Body of pancreas (tissue), 4 donors: ENCODE measurements around the gene GPRC5A. TPM values are rescaled to one million over a fixed set of nuclear protein-coding genes. Genes with fewer than 3 reads are reported as not detected.

ENCODE experiments used
- ATAC-seq: fragments of 150-250 bp; one replicate; pipeline ENCODE4 v1.9.1; 2016
- DNase-seq, 4 donors: peaks; one replicate each; pipeline ENCODE4 v3.0.0-alpha.2; 2019
- H3K27ac ChIP-seq, 4 donors: fragments of 200-600 bp; sonication (generic); 1 replicate in 3 of 4; 2 replicates in 1 of 4; pipeline versions ENCODE4 v1.5.1 to v1.6.1; 2016 to 2019; ENCODE audit warnings: mild to moderate bottlenecking in 1 of 4, mixed read lengths in 1 of 4, moderate library complexity in 1 of 4
- H3K27me3 ChIP-seq, 2 donors: fragments of 200-600 bp; sonication (generic); one replicate each; pipeline ENCODE4 v1.6.0; 2016; ENCODE audit warnings: mild to moderate bottlenecking in 1 of 2
- H3K36me3 ChIP-seq, 2 donors: fragments of 200-600 bp; sonication (generic); replicated peaks in 1 of 2; 2 replicates each; pipeline ENCODE4 v1.5.1; 2016; ENCODE audit warnings: low read depth in 2 of 2; ENCODE audit not compliant: insufficient read depth in 1 of 2
- H3K4me1 ChIP-seq: fragments of 200-600 bp; sonication (generic); one replicate; pipeline ENCODE4 v1.6.0; 2016
- H3K4me3 ChIP-seq, 2 donors: fragments of 200-600 bp; sonication (generic); 1 replicate in 1 of 2; 2 replicates in 1 of 2; pipeline ENCODE4 v1.5.1; 2016 to 2019
- H3K9me3 ChIP-seq, 3 donors: fragments of 200-600 bp; sonication (generic); 1 replicate in 2 of 3; 2 replicates in 1 of 3; pipeline ENCODE4 v1.5.1; 2016
- POLR2A ChIP-seq, 3 donors: fragments of 450-650 bp; IDR thresholded peaks; one replicate each; pipeline ENCODE4 v1.6.1; 2016; ENCODE audit warnings: antibody characterized with exemption in 3 of 3, mild to moderate bottlenecking in 2 of 3
- WGBS, 2 donors: methylation state at CpG; one replicate each; pipeline ENCODE4 v1.1.5; 2017; 5-methylcytosine and 5-hydroxymethylcytosine counted together
- intact Hi-C: fragments of 100-400 bp; cut with DNase I; formaldehyde crosslinking; loops from one replicate; pipeline ENCODE4 v1.15.1; 2023
- total RNA-seq, 2 donors: library from RNA; depleted of rRNA; stranded (reverse); fragments of >200 nt; gene quantifications; one replicate each; pipeline ENCODE4 v1.1.0, GENCODE V29; 2016
- TF ChIP-seq, protein P1 (sequence below), 7 experiments: fragments of 450-650 bp in 4 of 7; fragments of 200-600 bp in 3 of 7; sonication (generic) in 3 of 7; IDR thresholded peaks; one replicate each; pipeline ENCODE4 v1.5.1; 2016 to 2019; ENCODE audit warnings: antibody characterized with exemption in 7 of 7

GPRC5A gene
- total RNA-seq, 2 donors from 2014 or later, result 1.6 to 6.5 TPM

DNA sequence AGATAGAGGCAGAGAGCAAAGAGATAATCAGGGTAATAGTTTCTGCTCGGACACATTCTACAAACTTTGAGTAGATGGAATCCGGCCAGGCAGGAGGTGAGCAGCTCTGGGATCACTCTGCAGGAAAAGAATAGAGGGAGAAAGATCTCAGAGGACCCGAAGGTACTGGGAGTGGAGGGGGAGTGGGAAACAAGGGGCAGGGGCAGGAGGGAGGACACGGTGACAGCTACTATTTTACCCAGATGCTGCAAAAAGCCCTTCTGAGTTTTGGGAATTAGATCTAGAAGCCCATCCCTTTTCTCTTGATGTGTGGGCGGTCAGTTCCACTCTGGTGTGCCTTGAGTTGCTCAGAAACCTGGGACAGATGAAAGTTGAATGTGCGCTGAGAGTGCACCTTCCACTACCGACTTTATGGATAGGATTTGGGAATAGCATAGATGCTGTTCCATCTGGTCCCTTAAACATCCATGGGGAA, 556 bp downstream of the GPRC5A start:
- Histone ChIP-seq H3K27ac (peak overlapping the region in 2 of 4 donors; percentile 82 to 91), H3K4me3 (no peak overlapping the region), H3K4me1 (peaks cover 23% of the 10 kb centered on the region), H3K9me3 (no peaks in the 10 kb centered on the region), H3K36me3 (no peaks in the 10 kb centered on the region), H3K27me3 (no peaks in the 10 kb centered on the region)
- ATAC-seq, result no peak
- intact Hi-C loops, result no loop called here
- TF ChIP-seq, protein P1, sequence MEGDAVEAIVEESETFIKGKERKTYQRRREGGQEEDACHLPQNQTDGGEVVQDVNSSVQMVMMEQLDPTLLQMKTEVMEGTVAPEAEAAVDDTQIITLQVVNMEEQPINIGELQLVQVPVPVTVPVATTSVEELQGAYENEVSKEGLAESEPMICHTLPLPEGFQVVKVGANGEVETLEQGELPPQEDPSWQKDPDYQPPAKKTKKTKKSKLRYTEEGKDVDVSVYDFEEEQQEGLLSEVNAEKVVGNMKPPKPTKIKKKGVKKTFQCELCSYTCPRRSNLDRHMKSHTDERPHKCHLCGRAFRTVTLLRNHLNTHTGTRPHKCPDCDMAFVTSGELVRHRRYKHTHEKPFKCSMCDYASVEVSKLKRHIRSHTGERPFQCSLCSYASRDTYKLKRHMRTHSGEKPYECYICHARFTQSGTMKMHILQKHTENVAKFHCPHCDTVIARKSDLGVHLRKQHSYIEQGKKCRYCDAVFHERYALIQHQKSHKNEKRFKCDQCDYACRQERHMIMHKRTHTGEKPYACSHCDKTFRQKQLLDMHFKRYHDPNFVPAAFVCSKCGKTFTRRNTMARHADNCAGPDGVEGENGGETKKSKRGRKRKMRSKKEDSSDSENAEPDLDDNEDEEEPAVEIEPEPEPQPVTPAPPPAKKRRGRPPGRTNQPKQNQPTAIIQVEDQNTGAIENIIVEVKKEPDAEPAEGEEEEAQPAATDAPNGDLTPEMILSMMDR (IDR thresholded peaks at IDR 0.05), result no peak
- no peak for TF ChIP-seq POLR2A (IDR thresholded peaks at IDR 0.05)
- 32 to 44% methylated on average over 7 of the region's 7 CpGs for WGBS, 2 donors
- DNase-seq, result no peak

DNA sequence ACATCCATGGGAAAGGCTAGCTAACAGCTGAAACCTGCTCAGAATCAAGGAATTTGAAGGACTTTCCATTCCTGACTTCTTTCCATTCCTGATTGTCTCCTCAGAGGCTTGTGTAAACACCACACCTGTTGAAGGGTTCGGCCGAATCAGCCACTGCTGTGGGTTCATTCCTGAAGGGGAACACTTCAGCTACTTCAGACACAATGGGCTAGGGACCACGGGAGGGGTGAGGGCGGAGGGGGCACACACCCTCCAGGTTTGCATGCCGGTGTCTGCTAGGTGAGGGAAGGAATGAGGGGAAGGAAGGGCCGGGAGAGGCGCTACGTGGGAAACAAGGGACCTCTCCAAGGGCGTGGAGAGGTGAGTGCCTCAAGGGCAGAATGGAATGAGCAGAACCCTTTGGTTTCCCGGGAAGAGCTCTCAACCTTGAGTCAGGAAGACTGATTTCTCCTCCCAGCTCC, 1.3 kb downstream of the GPRC5A start:
- TF ChIP-seq, protein P1 (IDR thresholded peaks at IDR 0.05), result no peak
- no peak for TF ChIP-seq POLR2A (IDR thresholded peaks at IDR 0.05)
- H3K4me3 ChIP-seq, result no peak overlapping the region
- no peaks in the 10 kb centered on the region for H3K36me3 ChIP-seq
- no peaks in the 10 kb centered on the region for H3K27me3 ChIP-seq
- ATAC-seq, result no peak
- 51 to 61% methylated on average over 10 of the region's 10 CpGs for WGBS, 2 donors
- intact Hi-C loops, result no loop called here
- no peak overlapping the region for H3K27ac ChIP-seq
- H3K9me3 ChIP-seq, result no peaks in the 10 kb centered on the region
- DNase-seq, result no peak
- H3K4me1 ChIP-seq, result peaks cover 23% of the 10 kb centered on the region

DNA sequence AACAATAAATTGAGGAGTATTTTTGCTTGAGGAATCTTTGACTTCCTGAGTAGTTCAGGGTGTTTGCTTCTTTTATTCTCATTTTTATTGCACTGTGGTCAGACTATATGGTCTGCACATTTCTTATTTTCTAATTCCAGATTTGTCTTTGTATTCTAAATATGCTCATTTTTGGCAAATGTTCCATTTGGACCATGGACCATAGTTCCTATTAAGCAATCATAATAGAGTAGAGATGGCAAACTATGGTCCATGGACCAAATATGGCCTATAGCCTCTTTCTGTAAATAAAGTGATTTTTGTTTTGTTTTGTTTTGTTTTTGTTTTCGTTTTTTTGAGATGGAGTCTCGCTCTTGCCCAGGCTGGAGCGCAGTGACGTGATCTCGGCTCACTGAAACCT, 2.1 kb downstream of the GPRC5A start:
- no peaks in the 10 kb centered on the region for H3K9me3 ChIP-seq
- WGBS, 2 donors, result 91 to 95% methylated on average over 5 of the region's 5 CpGs
- H3K4me3 ChIP-seq, result no peak overlapping the region
- no peaks in the 10 kb centered on the region for H3K36me3 ChIP-seq
- no peaks in the 10 kb centered on the region for H3K27me3 ChIP-seq
- TF ChIP-seq POLR2A (IDR thresholded peaks at IDR 0.05), result no peak
- TF ChIP-seq, protein P1 (IDR thresholded peaks at IDR 0.05), result no peak
- intact Hi-C loops, result no loop called here
- ATAC-seq, result no peak
- H3K4me1 ChIP-seq, result peaks cover 23% of the 10 kb centered on the region
- H3K27ac ChIP-seq, result no peak overlapping the region
- no peak for DNase-seq

DNA sequence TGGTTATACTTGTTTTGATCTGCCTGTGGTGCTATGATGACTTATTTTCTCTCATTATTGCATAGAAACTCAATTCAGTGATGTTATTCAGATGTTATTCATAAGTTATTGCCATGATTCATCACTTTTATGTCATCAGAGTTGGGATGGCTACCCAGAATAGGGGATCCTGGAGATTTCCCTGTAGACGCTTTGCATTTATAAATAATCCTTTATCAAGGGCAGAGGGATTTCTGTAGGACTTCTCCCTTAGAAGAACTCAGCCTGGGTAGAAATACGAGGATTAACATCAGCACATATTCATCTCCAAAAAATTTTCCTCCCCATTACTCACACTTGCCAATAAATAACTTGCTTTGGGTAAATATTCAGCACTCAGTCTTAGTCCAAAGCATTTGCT, 4.9 kb downstream of the GPRC5A start:
- no peak for TF ChIP-seq POLR2A (IDR thresholded peaks at IDR 0.05)
- TF ChIP-seq, protein P1 (IDR thresholded peaks at IDR 0.05), result no peak
- no peak for DNase-seq
- no peaks in the 10 kb centered on the region for H3K27me3 ChIP-seq
- no peaks in the 10 kb centered on the region for H3K9me3 ChIP-seq
- no peak overlapping the region for H3K4me3 ChIP-seq
- 73 to 76% methylated on average over 2 of the region's 2 CpGs for WGBS, 2 donors
- H3K4me1 ChIP-seq, result peaks cover 11% of the 10 kb centered on the region
- no peak overlapping the region for H3K27ac ChIP-seq
- intact Hi-C loops, result no loop called here
- no peak for ATAC-seq
- H3K36me3 ChIP-seq, result no peaks in the 10 kb centered on the region

DNA sequence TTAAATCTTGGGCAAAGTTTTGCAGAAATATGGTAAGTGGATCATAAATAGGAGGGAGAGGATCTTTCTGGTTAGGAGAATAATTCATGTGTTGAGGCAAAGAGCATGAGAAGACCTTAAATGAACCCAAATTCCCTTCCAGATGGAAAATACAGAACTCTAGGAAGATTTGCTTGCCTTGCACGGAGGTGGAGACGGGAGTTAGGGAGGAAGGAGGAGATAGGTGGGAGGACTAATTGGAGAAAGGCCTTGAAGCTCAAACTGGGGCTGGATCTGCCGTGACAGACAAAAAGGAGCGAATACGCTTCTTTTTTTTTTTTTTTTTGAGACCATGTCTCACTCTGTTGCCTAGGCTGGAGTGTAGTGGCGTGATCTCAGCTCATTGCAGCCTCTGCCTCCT, 5.9 kb downstream of the GPRC5A start:
- Histone ChIP-seq H3K4me1 (peaks cover 1% of the 10 kb centered on the region), H3K27me3 (no peaks in the 10 kb centered on the region), H3K4me3 (no peak overlapping the region), H3K27ac (no peak overlapping the region), H3K36me3 (no peaks in the 10 kb centered on the region), H3K9me3 (no peaks in the 10 kb centered on the region)
- DNase-seq, result no peak
- 76 to 89% methylated on average over 6 of the region's 6 CpGs for WGBS, 2 donors
- TF ChIP-seq, protein P1 (IDR thresholded peaks at IDR 0.05), result no peak
- no peak for TF ChIP-seq POLR2A (IDR thresholded peaks at IDR 0.05)
- ATAC-seq, result no peak
- intact Hi-C loops, result no loop called here
